Measurements from ENCODE around the gene SYNGR2.

- TF ChIP-seq FOXM1 (IDR thresholded peaks at IDR 0.05; ENCODE audit: borderline replicate concordance) (no peak), SUZ12 (IDR thresholded peaks at IDR 0.05) (no peak)
These were observed 41.7 kb downstream of the SYNGR2 start for GRCh38 chr17:78210111-78210510.

All from HEK293T (cell line).